ENCODE measurements around the gene SLCO3A1. TPM values are rescaled to one million over a fixed set of nuclear protein-coding genes. Genes with fewer than 3 reads are reported as not detected.

SLCO3A1 gene
- total RNA-seq, 1 donor from 2014 or later = 23.6 TPM

- no peak for ATAC-seq
Observed at GRCh38 chr15:91912336-91912735, 58.8 kb downstream of the SLCO3A1 start.

- ATAC-seq = no peak
Observed at GRCh38 chr15:91913560-91913959, 60.1 kb downstream of the SLCO3A1 start.

- ATAC-seq = no peak
Observed at GRCh38 chr15:91915576-91915975, 62.1 kb downstream of the SLCO3A1 start.

DNA sequence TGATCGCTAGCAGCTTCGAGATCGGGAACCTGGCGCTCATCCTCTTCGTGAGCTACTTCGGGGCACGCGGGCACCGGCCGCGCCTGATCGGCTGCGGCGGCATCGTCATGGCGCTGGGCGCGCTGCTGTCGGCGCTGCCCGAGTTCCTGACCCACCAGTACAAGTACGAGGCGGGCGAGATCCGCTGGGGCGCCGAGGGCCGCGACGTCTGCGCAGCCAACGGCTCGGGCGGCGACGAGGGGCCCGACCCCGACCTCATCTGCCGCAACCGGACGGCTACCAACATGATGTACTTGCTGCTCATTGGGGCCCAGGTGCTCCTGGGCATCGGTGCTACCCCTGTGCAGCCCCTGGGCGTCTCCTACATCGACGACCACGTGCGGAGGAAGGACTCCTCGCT, 62.5 kb downstream of the SLCO3A1 start:
- no peak for ATAC-seq

DNA sequence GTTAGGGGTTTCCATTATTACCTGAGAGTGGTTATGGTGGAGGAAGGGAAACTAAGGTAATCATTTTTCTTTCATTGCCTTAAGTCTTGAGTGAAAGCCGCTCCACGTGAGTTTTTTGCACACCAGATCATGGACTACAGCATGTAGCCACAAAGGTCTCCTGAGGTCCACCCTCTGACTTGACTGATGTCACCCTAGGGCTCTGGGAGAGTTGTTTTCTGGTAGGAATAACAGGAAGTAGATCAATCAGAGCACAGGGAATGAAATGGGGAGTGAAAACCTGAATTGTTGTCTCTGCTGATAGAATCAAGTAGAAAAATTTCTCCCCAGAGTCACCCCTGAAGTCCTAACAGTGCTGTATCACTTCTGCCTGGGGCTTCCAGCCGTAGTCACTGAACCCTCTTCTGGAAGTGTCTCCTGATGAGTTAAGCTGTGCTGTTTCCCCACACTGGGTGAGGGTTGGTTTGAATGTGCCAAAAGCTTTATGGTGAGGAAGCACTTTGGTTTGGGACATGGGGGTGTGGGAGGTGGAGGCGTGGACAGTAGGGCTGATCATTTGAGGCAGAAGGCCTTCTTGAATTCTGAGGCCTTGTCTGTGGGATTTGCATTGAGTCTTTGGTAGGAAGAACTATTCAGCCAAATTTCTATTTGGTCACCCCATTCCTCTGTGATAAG, 64.3 kb downstream of the SLCO3A1 start:
- ATAC-seq = no peak

GRCh38 chr15:91919014-91919534, 65.6 kb downstream of the SLCO3A1 start:
- ATAC-seq = no peak

GRCh38 chr15:91921188-91921842, 67.8 kb downstream of the SLCO3A1 start:
- ATAC-seq = no peak

DNA sequence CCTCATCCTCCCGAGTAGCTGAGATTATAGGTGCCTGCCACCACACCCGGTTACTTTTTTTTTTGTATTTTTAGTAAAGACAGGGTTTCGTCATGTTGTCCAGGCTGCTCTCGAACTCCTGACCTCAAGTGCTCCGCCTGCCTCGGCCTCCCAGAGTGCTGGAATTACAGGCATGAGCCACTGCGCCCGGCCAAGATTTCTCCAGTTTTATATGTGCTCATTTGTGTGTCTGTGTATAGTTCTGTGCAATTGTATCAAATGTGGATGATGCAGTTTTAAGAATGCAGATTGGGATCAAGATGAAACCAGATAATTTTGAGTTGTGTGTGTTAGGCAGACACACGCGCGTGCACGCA, 68.3 kb downstream of the SLCO3A1 start:
- no peak for ATAC-seq

- ATAC-seq = no peak
Observed at GRCh38 chr15:91922646-91923547, 69.4 kb downstream of the SLCO3A1 start.

DNA sequence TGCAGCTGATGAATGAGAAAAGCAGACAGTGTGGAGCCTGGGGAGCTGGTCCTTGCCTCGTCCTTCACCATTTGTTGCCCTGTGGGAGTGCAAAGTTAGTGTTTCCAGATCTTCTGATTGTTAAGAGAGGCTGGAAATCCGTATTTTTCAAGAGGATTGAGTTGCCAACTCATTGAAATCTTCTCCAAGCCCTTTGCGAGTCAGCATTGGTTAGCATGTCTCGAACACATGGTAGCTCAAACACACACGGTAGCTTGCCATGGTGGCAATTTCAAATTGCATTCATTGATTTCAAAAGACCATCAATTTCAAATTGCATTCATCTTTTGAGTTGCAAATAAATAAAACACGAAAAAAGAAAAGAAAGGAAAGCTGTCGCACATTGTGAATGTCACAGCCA, 70.7 kb downstream of the SLCO3A1 start:
- no peak for ATAC-seq

- no peak for ATAC-seq
Observed at GRCh38 chr15:91924837-91925495, 71.5 kb downstream of the SLCO3A1 start.

DNA sequence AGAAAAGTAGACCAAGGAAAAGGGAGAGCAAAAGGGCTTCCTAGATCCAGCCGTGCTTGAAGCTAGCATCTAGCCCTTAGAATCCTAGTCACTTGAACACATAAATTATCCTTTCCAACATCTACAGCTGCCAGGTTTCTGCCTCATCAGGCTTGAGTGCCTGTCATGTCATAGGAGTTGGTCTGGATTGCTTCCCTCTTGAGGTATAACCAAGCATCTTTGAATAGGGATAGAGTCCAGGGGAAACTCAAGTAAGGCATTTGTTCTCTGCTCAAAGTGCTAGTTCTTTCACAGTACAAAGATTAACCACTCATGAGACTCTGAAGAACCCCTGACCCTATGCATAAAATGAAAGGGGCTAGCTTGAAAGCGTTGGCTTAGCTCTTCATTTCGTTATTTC, 72.3 kb downstream of the SLCO3A1 start:
- ATAC-seq = no peak

GRCh38 chr15:91926908-91927270, 73.4 kb downstream of the SLCO3A1 start:
- no peak for ATAC-seq

DNA sequence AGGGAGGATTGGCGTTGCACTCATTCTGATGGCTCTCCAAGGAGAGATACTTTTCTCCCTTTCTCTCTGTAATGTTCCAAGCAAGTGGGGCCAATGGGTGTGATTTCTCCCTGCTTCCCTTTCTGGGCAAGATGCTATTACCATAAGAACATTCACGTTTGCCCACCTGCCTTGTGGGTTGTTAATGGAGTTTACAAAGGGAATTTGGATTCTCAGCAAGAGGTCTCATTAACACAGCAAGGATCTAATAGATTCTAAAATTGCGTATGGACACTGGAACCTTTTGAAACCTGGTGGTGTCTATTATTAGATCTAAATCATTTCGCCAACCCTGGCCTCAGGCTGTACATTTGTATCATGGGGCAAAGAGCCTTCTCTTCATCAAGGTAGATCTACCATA, 74.1 kb downstream of the SLCO3A1 start:
- no peak for ATAC-seq

DNA sequence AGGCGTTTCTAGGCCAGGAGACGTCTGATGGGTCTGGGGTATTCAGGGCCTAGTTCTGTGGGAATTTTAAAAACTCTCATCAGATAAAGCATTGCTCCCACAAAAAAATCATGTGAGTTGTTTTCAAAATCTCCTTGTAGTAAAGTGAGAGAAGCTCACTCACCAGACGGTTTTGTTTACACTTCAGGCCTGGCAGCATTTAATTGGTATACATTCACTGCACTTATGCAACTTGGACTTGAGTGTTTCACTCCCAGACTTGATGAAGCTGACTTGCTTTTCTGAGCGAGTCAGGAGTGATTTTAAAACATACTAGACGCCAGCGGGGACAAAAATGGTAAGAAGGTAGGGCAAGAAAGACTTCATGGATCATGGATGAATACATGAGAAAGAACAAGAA, 75.2 kb downstream of the SLCO3A1 start:
- no peak for ATAC-seq

DNA sequence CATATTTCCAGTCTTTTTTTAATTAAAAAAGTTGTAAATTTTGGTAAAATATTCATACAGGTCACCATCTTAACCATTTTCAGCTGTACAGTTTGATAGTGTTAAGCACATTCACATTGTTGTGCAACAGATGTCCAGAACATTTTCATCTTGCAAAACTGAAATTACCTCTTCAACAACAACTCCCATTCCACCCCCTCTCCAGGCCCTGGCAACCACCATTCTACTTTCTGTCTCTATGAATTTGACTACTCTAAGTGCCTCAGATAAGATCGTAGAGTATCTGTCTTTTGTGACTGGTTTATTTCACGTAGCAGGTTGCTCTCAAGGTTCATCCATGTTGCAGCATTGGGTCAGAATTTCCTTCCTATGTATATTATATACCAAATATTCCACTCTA, 76.0 kb downstream of the SLCO3A1 start:
- no peak for ATAC-seq

GRCh38 chr15:91930092-91930491, 76.6 kb downstream of the SLCO3A1 start:
- ATAC-seq = no peak

- ATAC-seq = no peak
Observed at GRCh38 chr15:91936182-91936775, 82.8 kb downstream of the SLCO3A1 start.

- ATAC-seq = no peak
Observed at GRCh38 chr15:91936927-91937326, 83.4 kb downstream of the SLCO3A1 start.

- no peak for ATAC-seq
Observed at GRCh38 chr15:91938136-91938535, 84.6 kb downstream of the SLCO3A1 start.

DNA sequence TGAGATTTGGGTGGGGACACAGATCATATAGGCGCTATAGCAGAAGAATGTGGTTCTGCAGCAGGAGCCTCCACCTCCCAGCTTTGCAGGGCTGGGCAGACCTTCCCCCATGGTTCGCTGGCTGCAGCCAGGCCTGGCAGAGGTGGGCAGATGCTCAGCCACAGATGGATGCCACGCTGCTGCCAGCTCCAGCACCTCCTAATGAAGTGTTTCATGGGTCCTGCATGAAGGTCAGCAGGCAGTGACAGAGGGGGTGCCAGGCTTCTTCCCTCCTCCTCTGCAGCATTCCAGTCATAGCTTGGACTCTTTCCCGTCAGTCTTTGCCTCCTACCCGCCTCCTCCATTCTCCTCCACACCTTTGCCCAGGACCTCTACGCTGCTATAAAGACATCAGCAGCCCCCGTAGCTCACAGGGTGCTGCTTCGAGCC, 85.9 kb downstream of the SLCO3A1 start:
- no peak for ATAC-seq
